ENCODE measurements around the gene CCDC170. TPM values are rescaled to one million over a fixed set of nuclear protein-coding genes. Genes with fewer than 3 reads are reported as not detected.

Gene CCDC170
- total RNA-seq, 1 donor from 2014 or later: 0.20 TPM

DNA sequence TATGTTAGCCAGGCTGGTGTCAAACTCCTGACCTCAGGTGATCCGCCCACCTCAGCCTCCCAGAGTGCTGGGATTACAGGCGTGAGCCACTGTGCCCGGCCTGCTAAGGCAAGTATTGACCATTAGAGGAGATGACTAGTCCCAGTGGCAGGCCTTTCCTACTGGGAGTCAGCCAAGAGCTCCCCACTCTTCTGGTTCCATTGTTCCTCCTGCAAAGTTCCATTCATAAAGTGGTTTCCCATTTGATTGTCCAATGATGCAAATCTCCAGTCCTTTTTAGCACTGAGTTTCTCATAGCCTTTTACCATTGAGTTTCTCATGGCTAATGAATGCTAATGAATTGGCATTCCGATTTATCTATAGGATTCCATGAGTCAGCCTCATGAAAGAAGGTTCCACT is 165.4 kb downstream of the CCDC170 start:
- no peak for DNase-seq (ENCODE audit: low spot score)
- Mint-ChIP-seq H3K27me3 (ENCODE audit: low read depth) (peaks cover 16% of the 10 kb centered on the region), H3K9me3 (ENCODE audit: low read depth) (peaks cover 25% of the 10 kb centered on the region), H3K4me1 (ENCODE audit: low read depth) (no peaks in the 10 kb centered on the region), H3K36me3 (ENCODE audit: low read depth) (no peaks in the 10 kb centered on the region), H3K27ac (ENCODE audit: unreplicated experiment) (no peak overlapping the region), H3K4me3 (ENCODE audit: unreplicated experiment) (no peak overlapping the region)
- TF ChIP-seq CTCF (IDR thresholded peaks at IDR 0.05): no peak

DNA sequence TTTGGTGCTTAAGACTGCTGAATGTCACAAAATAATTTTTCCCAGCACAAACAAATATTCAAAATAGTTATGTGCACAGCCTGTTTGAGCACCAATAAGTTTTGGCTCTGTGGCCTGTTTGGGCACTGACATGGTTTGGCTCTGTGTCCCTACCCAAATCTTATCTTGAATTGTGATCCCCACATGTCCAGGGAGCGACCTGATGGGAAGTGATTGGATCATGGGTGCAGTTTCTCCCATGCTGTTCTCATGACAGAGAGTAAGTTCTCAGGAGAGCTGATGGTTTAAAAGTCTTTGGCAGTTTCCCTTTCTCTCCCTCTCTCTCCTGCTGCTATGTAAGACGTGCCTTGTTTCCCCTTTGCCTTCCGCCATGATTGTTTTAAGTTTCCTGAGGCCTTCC is 167.7 kb downstream of the CCDC170 start:
- H3K9me3 Mint-ChIP-seq (ENCODE audit: low read depth): peaks cover 4% of the 10 kb centered on the region
- H3K36me3 Mint-ChIP-seq (ENCODE audit: low read depth): no peaks in the 10 kb centered on the region
- peaks cover 21% of the 10 kb centered on the region for H3K27me3 Mint-ChIP-seq (ENCODE audit: low read depth)
- no peak for TF ChIP-seq CTCF (IDR thresholded peaks at IDR 0.05)
- H3K4me3 Mint-ChIP-seq (ENCODE audit: unreplicated experiment): no peak overlapping the region
- H3K27ac Mint-ChIP-seq (ENCODE audit: unreplicated experiment): no peak overlapping the region
- DNase-seq (ENCODE audit: low spot score): no peak
- no peaks in the 10 kb centered on the region for H3K4me1 Mint-ChIP-seq (ENCODE audit: low read depth)

DNA sequence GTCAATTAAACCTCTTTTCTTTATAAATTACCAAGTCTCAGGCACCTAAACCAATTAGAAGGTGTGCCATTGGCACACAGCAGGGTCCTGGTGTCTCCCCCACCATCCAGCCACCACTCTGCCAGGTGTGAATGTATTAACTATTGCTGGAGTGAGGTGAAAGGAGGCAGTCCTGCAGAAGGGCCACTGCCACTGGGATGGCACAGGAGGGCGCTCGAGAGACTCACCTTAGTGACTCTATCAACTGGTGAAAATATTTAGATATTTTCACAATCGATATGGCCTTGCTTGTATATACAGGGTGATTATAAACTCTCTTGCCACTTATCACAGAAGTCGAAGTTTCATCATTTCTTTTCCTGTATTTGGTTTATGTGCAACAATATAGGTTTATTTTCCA is 168.1 kb downstream of the CCDC170 start:
- no peak for DNase-seq (ENCODE audit: low spot score)
- H3K27me3 Mint-ChIP-seq (ENCODE audit: low read depth): peaks cover 22% of the 10 kb centered on the region
- no peaks in the 10 kb centered on the region for H3K4me1 Mint-ChIP-seq (ENCODE audit: low read depth)
- H3K36me3 Mint-ChIP-seq (ENCODE audit: low read depth): no peaks in the 10 kb centered on the region
- TF ChIP-seq CTCF (IDR thresholded peaks at IDR 0.05): no peak
- no peak overlapping the region for H3K27ac Mint-ChIP-seq (ENCODE audit: unreplicated experiment)
- no peak overlapping the region for H3K4me3 Mint-ChIP-seq (ENCODE audit: unreplicated experiment)
- peaks cover under 1% of the 10 kb centered on the region for H3K9me3 Mint-ChIP-seq (ENCODE audit: low read depth)

- H3K36me3 Mint-ChIP-seq (ENCODE audit: low read depth): no peaks in the 10 kb centered on the region
- TF ChIP-seq CTCF (IDR thresholded peaks at IDR 0.05): no peak
- H3K9me3 Mint-ChIP-seq (ENCODE audit: low read depth): no peaks in the 10 kb centered on the region
- no peak overlapping the region for H3K27ac Mint-ChIP-seq (ENCODE audit: unreplicated experiment)
- peaks cover 26% of the 10 kb centered on the region for H3K27me3 Mint-ChIP-seq (ENCODE audit: low read depth)
- H3K4me1 Mint-ChIP-seq (ENCODE audit: low read depth): no peaks in the 10 kb centered on the region
- no peak overlapping the region for H3K4me3 Mint-ChIP-seq (ENCODE audit: unreplicated experiment)
- no peak for DNase-seq (ENCODE audit: low spot score)
Measured at GRCh38 chr6:151663559-151663958, 169.7 kb downstream of the CCDC170 start.

GRCh38 chr6:151664390-151664789 is 170.6 kb downstream of the CCDC170 start:
- Mint-ChIP-seq H3K9me3 (ENCODE audit: low read depth) (no peaks in the 10 kb centered on the region), H3K27me3 (ENCODE audit: low read depth) (peaks cover 26% of the 10 kb centered on the region), H3K36me3 (ENCODE audit: low read depth) (no peaks in the 10 kb centered on the region), H3K4me1 (ENCODE audit: low read depth) (no peaks in the 10 kb centered on the region), H3K27ac (ENCODE audit: unreplicated experiment) (no peak overlapping the region), H3K4me3 (ENCODE audit: unreplicated experiment) (no peak overlapping the region)
- no peak for TF ChIP-seq CTCF (IDR thresholded peaks at IDR 0.05)
- DNase-seq (ENCODE audit: low spot score): no peak
